ENCODE data around the gene RNU1-1.

DNA sequence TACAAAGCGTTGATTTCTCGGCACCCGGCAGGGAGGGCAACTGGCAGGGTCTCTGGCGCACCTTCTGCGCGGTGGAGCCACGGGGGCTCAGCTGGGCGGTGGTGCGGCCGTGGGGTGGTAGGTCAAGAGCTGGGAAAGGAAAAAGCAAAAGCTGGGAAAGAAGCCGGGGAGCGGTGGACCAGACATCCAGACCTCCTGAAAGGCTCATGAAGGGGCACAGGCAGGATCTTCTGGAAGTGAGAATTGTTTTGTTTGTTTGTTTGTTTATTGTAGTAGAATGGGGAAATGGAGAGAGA lies 7.2 kb upstream of the RNU1-1 start:
- TF ChIP-seq CREB1 (IDR thresholded peaks at IDR 0.05), result no peak
- no peak for TF ChIP-seq CREB1 (CRISPR knock-in tag; IDR thresholded peaks at IDR 0.05)
- TF ChIP-seq CEBPB (tag; IDR thresholded peaks at IDR 0.05), result no peak
- no peak for TF ChIP-seq SNRNP70 (optimal IDR thresholded peaks at IDR 0.05; ENCODE audit: low read depth, low read length)
- no peak for TF ChIP-seq EGR1 (conservative IDR thresholded peaks at IDR 0.05)
- TF ChIP-seq, protein P1, sequence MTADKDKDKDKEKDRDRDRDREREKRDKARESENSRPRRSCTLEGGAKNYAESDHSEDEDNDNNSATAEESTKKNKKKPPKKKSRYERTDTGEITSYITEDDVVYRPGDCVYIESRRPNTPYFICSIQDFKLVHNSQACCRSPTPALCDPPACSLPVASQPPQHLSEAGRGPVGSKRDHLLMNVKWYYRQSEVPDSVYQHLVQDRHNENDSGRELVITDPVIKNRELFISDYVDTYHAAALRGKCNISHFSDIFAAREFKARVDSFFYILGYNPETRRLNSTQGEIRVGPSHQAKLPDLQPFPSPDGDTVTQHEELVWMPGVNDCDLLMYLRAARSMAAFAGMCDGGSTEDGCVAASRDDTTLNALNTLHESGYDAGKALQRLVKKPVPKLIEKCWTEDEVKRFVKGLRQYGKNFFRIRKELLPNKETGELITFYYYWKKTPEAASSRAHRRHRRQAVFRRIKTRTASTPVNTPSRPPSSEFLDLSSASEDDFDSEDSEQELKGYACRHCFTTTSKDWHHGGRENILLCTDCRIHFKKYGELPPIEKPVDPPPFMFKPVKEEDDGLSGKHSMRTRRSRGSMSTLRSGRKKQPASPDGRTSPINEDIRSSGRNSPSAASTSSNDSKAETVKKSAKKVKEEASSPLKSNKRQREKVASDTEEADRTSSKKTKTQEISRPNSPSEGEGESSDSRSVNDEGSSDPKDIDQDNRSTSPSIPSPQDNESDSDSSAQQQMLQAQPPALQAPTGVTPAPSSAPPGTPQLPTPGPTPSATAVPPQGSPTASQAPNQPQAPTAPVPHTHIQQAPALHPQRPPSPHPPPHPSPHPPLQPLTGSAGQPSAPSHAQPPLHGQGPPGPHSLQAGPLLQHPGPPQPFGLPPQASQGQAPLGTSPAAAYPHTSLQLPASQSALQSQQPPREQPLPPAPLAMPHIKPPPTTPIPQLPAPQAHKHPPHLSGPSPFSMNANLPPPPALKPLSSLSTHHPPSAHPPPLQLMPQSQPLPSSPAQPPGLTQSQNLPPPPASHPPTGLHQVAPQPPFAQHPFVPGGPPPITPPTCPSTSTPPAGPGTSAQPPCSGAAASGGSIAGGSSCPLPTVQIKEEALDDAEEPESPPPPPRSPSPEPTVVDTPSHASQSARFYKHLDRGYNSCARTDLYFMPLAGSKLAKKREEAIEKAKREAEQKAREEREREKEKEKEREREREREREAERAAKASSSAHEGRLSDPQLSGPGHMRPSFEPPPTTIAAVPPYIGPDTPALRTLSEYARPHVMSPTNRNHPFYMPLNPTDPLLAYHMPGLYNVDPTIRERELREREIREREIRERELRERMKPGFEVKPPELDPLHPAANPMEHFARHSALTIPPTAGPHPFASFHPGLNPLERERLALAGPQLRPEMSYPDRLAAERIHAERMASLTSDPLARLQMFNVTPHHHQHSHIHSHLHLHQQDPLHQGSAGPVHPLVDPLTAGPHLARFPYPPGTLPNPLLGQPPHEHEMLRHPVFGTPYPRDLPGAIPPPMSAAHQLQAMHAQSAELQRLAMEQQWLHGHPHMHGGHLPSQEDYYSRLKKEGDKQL (CRISPR knock-in tag; IDR thresholded peaks at IDR 0.05; ENCODE audit: borderline replicate concordance), result no peak
